Erythroblast (primary cell): Measurements from ENCODE around the gene CLSTN2.

ENCODE experiments used
- GATA1 ChIP-seq: IDR thresholded peaks from 2 replicates; pipeline ENCODE4 v1.6.1; 2011; ENCODE audit warnings: low read depth, mild to moderate bottlenecking, control low read depth, low read length, moderate library complexity
- POLR2A ChIP-seq: IDR thresholded peaks from 2 replicates; pipeline ENCODE4 v1.6.1; 2011; ENCODE audit warnings: mild to moderate bottlenecking, low read length

- TF ChIP-seq POLR2A (no peak), GATA1 (no peak)
These were observed 255.0 kb downstream of the CLSTN2 start for GRCh38 chr3:140189976-140190375.
